PC-3 (cell line): Measurements from ENCODE around the gene PPP1R9B. TPM values are rescaled to one million over a fixed set of nuclear protein-coding genes. Genes with fewer than 3 reads are reported as not detected.

ENCODE experiments used
- ATAC-seq: fragments of 200-7000 bp; cut with Tn5 transposase; 2 replicates; pipeline ENCODE4 v1.9.1; 2020; ENCODE audit warnings: mild to moderate bottlenecking, moderate library complexity
- BruUV-seq: library from RNA; stranded (reverse); fragments of 400-500 nt; replicated peaks from 2 replicates; lab custom pipeline; 2021; lab: Mats Ljungman, UMichigan
- CTCF ChIA-PET: fragments of 300-600 bp; sonication (Branson Sonifier 250); formaldehyde crosslinking; loops from one replicate; lab custom pipeline; 2022; ENCODE audit warnings: antibody characterized with exemption; lab: Charles Lee
- POLR2A ChIA-PET: fragments of 300-600 bp; sonication (Branson Sonifier 250); formaldehyde crosslinking; loops from one replicate; lab custom pipeline; 2022; ENCODE audit warnings: antibody characterized with exemption; ENCODE audit not compliant: unreplicated experiment; lab: Charles Lee
- DNase-seq: peaks from one replicate; pipeline ENCODE4 v3.0.0-alpha.2; 2015
- H2AFZ ChIP-seq: fragments of 300-600 bp; sonication (generic); 2 replicates; pipeline ENCODE4 v1.6.0; 2016; ENCODE audit warnings: antibody characterized with exemption, low read length
- H3F3A ChIP-seq: fragments of 300-600 bp; sonication (generic); one replicate; pipeline ENCODE4 v1.6.0; 2017; ENCODE audit warnings: antibody characterized with exemption, low read length, control low read depth, mild to moderate bottlenecking; ENCODE audit not compliant: unreplicated experiment
- H3K27ac ChIP-seq: fragments of 300-600 bp; sonication (generic); 2 replicates; pipeline ENCODE4 v1.5.1; 2016; ENCODE audit warnings: mild to moderate bottlenecking, low read length
- H3K27me3 ChIP-seq: fragments of 300-600 bp; sonication (generic); 2 replicates; pipeline ENCODE4 v1.6.1; 2016; ENCODE audit warnings: low read length, mixed read lengths
- H3K36me3 ChIP-seq: fragments of 300-600 bp; sonication (generic); 2 replicates; pipeline ENCODE4 v1.6.1; 2016; ENCODE audit warnings: low read depth, mixed run types, low read length, mixed read lengths
- H3K4me1 ChIP-seq: fragments of 300-600 bp; sonication (generic); 2 replicates; pipeline ENCODE4 v1.5.1; 2016; ENCODE audit warnings: low read length; ENCODE audit not compliant: insufficient read depth
- H3K4me2 ChIP-seq: fragments of 300-600 bp; sonication (generic); 2 replicates; pipeline ENCODE4 v1.6.0; 2016; ENCODE audit warnings: low read length
- H3K4me3 ChIP-seq: fragments of 300-600 bp; sonication (generic); 2 replicates; pipeline ENCODE4 v1.5.1; 2016; ENCODE audit warnings: mild to moderate bottlenecking, low read length, mixed read lengths
- H3K79me2 ChIP-seq: fragments of 300-600 bp; sonication (generic); 2 replicates; pipeline ENCODE4 v1.6.1; 2017; ENCODE audit warnings: low read length, mixed read lengths
- H3K9ac ChIP-seq: fragments of 300-600 bp; sonication (generic); 2 replicates; pipeline ENCODE4 v1.6.0; 2016; ENCODE audit warnings: mild to moderate bottlenecking, low read length
- H3K9me2 ChIP-seq: fragments of 300-600 bp; sonication (generic); replicated peaks from 2 replicates; pipeline ENCODE4 v1.6.1; 2016; ENCODE audit warnings: mixed run types, low read length, mixed read lengths
- H3K9me3 ChIP-seq: fragments of 300-600 bp; sonication (generic); 2 replicates; pipeline ENCODE4 v1.6.1; 2016; ENCODE audit warnings: low read length, mixed read lengths
- H4K20me1 ChIP-seq: fragments of 300-600 bp; sonication (generic); 2 replicates; pipeline ENCODE4 v1.6.1; 2016; ENCODE audit warnings: low read length, mixed read lengths
- EZH2 ChIP-seq: fragments of 300-600 bp; sonication (generic); IDR thresholded peaks from one replicate; pipeline ENCODE4 v1.6.1; 2017; ENCODE audit warnings: antibody characterized with exemption, mild to moderate bottlenecking, low read length; ENCODE audit not compliant: unreplicated experiment
- EZH2phosphoT487 ChIP-seq: fragments of 300-600 bp; sonication (generic); IDR thresholded peaks from 2 replicates; pipeline ENCODE4 v1.6.1; 2018; ENCODE audit warnings: mild to moderate bottlenecking, antibody characterized with exemption, low read length, borderline replicate concordance
- intact Hi-C: fragments of 100-400 bp; cut with micrococcal nuclease; formaldehyde crosslinking; loops from 2 replicates; pipeline ENCODE4 v1.9.0; 2023
- total RNA-seq: library from RNA; depleted of rRNA; stranded (reverse); fragments of >200 nt; gene quantifications from 2 replicates; pipeline ENCODE4 v1.2.3, GENCODE V29; 2014
- TF ChIP-seq, protein P1 (sequence below): fragments of 300-600 bp; sonication (generic); conservative IDR thresholded peaks from 2 replicates; pipeline ENCODE4 v1.5.1; 2017; ENCODE audit warnings: antibody characterized with exemption, low read depth, mild to moderate bottlenecking, low read length

PPP1R9B gene
- total RNA-seq, 1 experiment from 2014 or later = 67.7 TPM

DNA sequence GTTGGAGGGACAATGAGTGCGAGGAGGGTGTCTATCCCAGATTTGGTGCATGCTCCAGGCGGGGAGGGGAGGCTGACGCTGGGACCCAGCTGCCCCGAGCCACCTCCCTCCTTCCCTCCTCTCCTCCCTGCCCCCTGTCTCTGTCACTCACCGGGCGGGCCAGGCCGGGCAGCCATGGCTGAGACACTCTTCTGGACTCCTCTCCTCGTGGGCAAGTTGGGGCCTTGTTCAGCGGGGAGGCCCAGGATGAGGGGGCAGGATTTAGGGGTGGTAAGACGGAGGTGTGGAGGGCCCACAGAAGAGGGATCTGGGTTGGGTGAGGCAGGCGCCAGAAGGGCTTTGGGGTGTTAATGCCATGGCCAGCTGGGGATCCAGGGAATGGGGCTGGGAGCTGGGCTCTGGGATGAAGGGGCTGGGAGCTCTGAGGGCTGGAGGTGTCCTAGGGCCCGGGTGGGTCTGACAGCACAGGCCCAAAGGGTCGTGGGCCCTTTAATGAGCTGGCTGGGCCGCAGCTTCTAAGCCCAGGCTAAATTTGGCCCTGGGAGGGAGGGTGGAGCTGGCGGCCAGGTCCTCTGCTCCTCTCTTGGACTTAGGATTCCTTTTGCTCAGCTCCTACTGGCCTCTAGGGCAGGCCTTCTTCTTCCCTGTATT is 15.5 kb upstream of the PPP1R9B start, which contains the start of gene SGCA:
SGCA (plus strand) TSS at position 139 of the 651 bp plus-strand sequence; CDS start at position 175, 36 bp downstream.
- Histone ChIP-seq H3K4me2 (no peak within 1 kb of the TSS), H3K4me1 (peaks cover 28% of the 10 kb centered on the region), H3K4me3 (no peak within 1 kb of the TSS), H3K9me3 (no peaks in the 10 kb centered on the region), H2AFZ (no peak within 1 kb of the TSS), H3F3A (no peaks in the 10 kb centered on the region), H3K27ac (no peak within 1 kb of the TSS), H3K36me3 (no peaks in the 10 kb centered on the region), H4K20me1 (no peaks in the 10 kb centered on the region), H3K79me2 (no peaks in the 10 kb centered on the region), H3K27me3 (no peaks in the 10 kb centered on the region), H3K9me2 (no peaks in the 10 kb centered on the region), H3K9ac (no peak within 1 kb of the TSS)
- DNase-seq (no peak), ATAC-seq (no peak)
- POLR2A ChIA-PET = no interaction called here
- BruUV-seq = no TSS peak
- intact Hi-C loops = no loop called here
- CTCF ChIA-PET = no interaction called here
- TF ChIP-seq EZH2phosphoT487 (no peak), EZH2 (no peak)
- TF ChIP-seq, protein P1, sequence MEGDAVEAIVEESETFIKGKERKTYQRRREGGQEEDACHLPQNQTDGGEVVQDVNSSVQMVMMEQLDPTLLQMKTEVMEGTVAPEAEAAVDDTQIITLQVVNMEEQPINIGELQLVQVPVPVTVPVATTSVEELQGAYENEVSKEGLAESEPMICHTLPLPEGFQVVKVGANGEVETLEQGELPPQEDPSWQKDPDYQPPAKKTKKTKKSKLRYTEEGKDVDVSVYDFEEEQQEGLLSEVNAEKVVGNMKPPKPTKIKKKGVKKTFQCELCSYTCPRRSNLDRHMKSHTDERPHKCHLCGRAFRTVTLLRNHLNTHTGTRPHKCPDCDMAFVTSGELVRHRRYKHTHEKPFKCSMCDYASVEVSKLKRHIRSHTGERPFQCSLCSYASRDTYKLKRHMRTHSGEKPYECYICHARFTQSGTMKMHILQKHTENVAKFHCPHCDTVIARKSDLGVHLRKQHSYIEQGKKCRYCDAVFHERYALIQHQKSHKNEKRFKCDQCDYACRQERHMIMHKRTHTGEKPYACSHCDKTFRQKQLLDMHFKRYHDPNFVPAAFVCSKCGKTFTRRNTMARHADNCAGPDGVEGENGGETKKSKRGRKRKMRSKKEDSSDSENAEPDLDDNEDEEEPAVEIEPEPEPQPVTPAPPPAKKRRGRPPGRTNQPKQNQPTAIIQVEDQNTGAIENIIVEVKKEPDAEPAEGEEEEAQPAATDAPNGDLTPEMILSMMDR = no peak

DNA sequence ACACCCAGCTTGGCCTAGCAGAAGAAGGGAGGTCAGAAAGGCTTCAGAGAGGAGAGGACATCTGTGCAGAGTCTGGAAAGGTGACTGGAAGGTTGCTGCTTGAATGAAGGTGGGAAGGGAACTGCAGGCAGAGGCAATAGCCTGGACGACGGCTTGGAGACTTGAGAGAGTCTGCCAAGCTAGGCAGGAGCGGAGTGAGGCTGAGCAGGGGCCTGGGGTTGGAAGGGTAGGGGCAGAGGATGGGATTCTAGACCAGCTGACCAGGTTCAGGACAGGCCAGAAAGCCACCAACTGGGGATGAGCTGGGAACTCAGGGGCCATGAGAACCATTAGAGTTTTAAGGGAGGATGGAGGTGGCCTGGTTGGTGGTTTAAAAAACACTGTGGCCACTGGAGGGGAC is 15.0 kb upstream of the PPP1R9B start:
- no peak for ATAC-seq
- BruUV-seq = no TSS peak
- Histone ChIP-seq H3K27ac (no peak overlapping the region), H3K9me3 (no peaks in the 10 kb centered on the region), H3K4me2 (no peak overlapping the region), H3K9ac (no peak overlapping the region), H3K4me1 (peaks cover 27% of the 10 kb centered on the region), H3F3A (no peaks in the 10 kb centered on the region), H4K20me1 (no peaks in the 10 kb centered on the region), H3K36me3 (no peaks in the 10 kb centered on the region), H3K4me3 (no peak overlapping the region), H3K27me3 (no peaks in the 10 kb centered on the region), H3K79me2 (no peaks in the 10 kb centered on the region), H3K9me2 (no peaks in the 10 kb centered on the region), H2AFZ (no peak overlapping the region)
- intact Hi-C loops = no loop called here
- CTCF ChIA-PET = interaction anchor here (0.7 kb wide), 1 partner anchor 46 kb away, joined by 3 read pairs; no protein-coding TSS in a partner anchor
- DNase-seq = no peak
- TF ChIP-seq, protein P1 = no peak
- TF ChIP-seq EZH2 = no peak
- TF ChIP-seq EZH2phosphoT487 = no peak
- POLR2A ChIA-PET = no interaction called here

DNA sequence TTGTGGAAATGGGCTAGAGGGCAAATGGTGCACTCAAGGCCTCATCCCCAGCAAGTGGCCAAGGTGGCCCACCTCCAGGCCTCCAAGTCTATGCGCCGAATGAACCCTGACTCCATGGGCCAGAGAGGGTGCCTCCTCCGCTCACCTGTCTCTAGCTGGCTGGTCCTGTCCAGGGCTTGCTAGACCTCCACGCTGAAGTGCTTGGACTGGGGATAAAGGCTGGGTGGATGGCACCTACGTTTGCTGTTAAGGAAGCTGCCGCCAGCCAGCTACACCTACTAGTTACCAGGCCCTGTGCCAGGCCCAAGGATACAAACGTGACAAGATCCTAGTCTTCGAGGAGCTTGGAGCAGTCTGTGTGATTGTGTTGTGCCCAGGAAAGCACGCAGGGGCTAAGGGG is 14.6 kb upstream of the PPP1R9B start:
- no peaks in the 10 kb centered on the region for H3K36me3 ChIP-seq
- H3K79me2 ChIP-seq = no peaks in the 10 kb centered on the region
- no peak overlapping the region for H3K27ac ChIP-seq
- H3K9ac ChIP-seq = no peak overlapping the region
- POLR2A ChIA-PET = no interaction called here
- no peak for TF ChIP-seq EZH2
- TF ChIP-seq, protein P1 = no peak
- TF ChIP-seq EZH2phosphoT487 = no peak
- DNase-seq (no peak), ATAC-seq (no peak)
- no peak overlapping the region for H3K4me3 ChIP-seq
- H4K20me1 ChIP-seq = no peaks in the 10 kb centered on the region
- H2AFZ ChIP-seq = no peak overlapping the region
- CTCF ChIA-PET = interaction anchor here (0.7 kb wide), 1 partner anchor 45 kb away, joined by 3 read pairs; no protein-coding TSS in a partner anchor
- H3K4me2 ChIP-seq = no peak overlapping the region
- no peaks in the 10 kb centered on the region for H3F3A ChIP-seq
- intact Hi-C loops = no loop called here
- H3K9me2 ChIP-seq = no peaks in the 10 kb centered on the region
- peaks cover 23% of the 10 kb centered on the region for H3K4me1 ChIP-seq
- no TSS peak for BruUV-seq
- H3K27me3 ChIP-seq = no peaks in the 10 kb centered on the region
- no peaks in the 10 kb centered on the region for H3K9me3 ChIP-seq
